H1 (cell line): ENCODE results near the gene ADRA2C. TPM values are rescaled to one million over a fixed set of nuclear protein-coding genes. Genes with fewer than 3 reads are reported as not detected.

ENCODE experiments used
- ASH2L ChIP-seq: fragments of 200-600, 300-600 bp; sonication (generic); IDR thresholded peaks from one replicate; pipeline ENCODE4 v1.7.1; 2017; ENCODE audit warnings: low read length
- CBX5 ChIP-seq: fragments of 300-800, 300-1000 bp; sonication (generic); IDR thresholded peaks from 2 replicates; pipeline ENCODE4 v1.7.1; 2016; ENCODE audit warnings: antibody characterized with exemption, low read length, low read depth
- CTBP2 ChIP-seq: IDR thresholded peaks from 2 replicates; pipeline ENCODE4 v1.7.0; 2011; ENCODE audit warnings: borderline replicate concordance, mild to moderate bottlenecking, moderate library complexity, mixed read lengths, low read length; ENCODE audit not compliant: insufficient read depth, insufficient read length
- FOSL1 ChIP-seq: IDR thresholded peaks from 2 replicates; pipeline ENCODE4 v1.6.1; 2011; ENCODE audit warnings: mild to moderate bottlenecking, low read depth, low read length, moderate library complexity; ENCODE audit not compliant: insufficient read depth
- HDAC2 ChIP-seq, 2 experiments: fragments of 300-600 bp in 1 of 2; sonication (generic) in 1 of 2; IDR thresholded peaks; 2 replicates each; pipeline ENCODE4 v1.6.1; 2011 to 2012; ENCODE audit warnings: low read depth in 2 of 2, low read length in 2 of 2, mild to moderate bottlenecking in 2 of 2, moderate library complexity in 2 of 2, borderline replicate concordance in 1 of 2, inconsistent platforms in 1 of 2
- KDM5A ChIP-seq: fragments of 200-600 bp; IDR thresholded peaks from 2 replicates; pipeline ENCODE4 v1.7.1; 2012; ENCODE audit warnings: mild to moderate bottlenecking, low read length, inconsistent platforms, mixed read lengths
- NANOG ChIP-seq: IDR thresholded peaks from 2 replicates; pipeline ENCODE4 v1.6.1; 2011; ENCODE audit warnings: low read length, low read depth, mild to moderate bottlenecking, inconsistent platforms; ENCODE audit not compliant: insufficient read depth, poor library complexity, severe bottlenecking
- RFX5 ChIP-seq: IDR thresholded peaks from 2 replicates; pipeline ENCODE4 v1.6.1; 2011; ENCODE audit warnings: low read depth, low read length, improper control_type of control experiment, borderline replicate concordance
- RNF2 ChIP-seq: fragments of 200-900, 300-1000 bp; sonication (generic); IDR thresholded peaks from 2 replicates; pipeline ENCODE4 v1.7.1; 2016; ENCODE audit warnings: borderline replicate concordance, low read depth, mild to moderate bottlenecking, antibody characterized with exemption, low read length; ENCODE audit not compliant: poor library complexity, severe bottlenecking; ENCODE audit errors: missing control alignments
- YY1 ChIP-seq: IDR thresholded peaks from 2 replicates; pipeline ENCODE4 v1.6.1; 2011; ENCODE audit warnings: low read depth, mild to moderate bottlenecking, low read length
- polyA plus RNA-seq, 7 experiments: library from polyadenylated mRNA; depleted of rRNA in 3 of 7; stranded (reverse) in 5 of 7; unstranded in 2 of 7; fragments of >200 nt in 5 of 7; fragments of 200-250 nt in 2 of 7; gene quantifications; 1 replicate in 5 of 7; 2 replicates in 1 of 7; 4 replicates in 1 of 7; pipeline versions ENCODE4 v1.2.1 to v1.2.3, GENCODE V29; 2011 to 2013; ENCODE audit warnings: missing spikeins in 2 of 7, mixed read lengths in 2 of 7
- total RNA-seq: library from RNA; stranded (reverse); fragmentation: NEBNext Ultra II Directional; extraction: Animal tissue kit (Norgen Biotek cat#: 25700); gene quantifications from 2 replicates; pipeline ENCODE4 v1.2.1, GENCODE V29; 2021
- TF ChIP-seq, protein P1 (sequence below): fragments of 300-600 bp; sonication (generic); IDR thresholded peaks from 2 replicates; pipeline ENCODE4 v1.7.1; 2012; ENCODE audit warnings: low read length, moderate library complexity, mild to moderate bottlenecking, inconsistent platforms; ENCODE audit not compliant: insufficient replicate concordance

The ADRA2C gene
- total and polyA plus RNA-seq, 2 of the 8 experiments (the other 6 are each of a cell fraction or from before 2014, with no cell fraction given): 14.6 to 14.8 TPM

GRCh38 chr4:3747581-3747904 lies 18.6 kb upstream of the ADRA2C start (continued):
- TF ChIP-seq RNF2 (no peak), CTBP2 (no peak), YY1 (0 out of 2 replicates have a peak, but pooled peaks have one; percentile 13), CBX5 (no peak), ASH2L (no peak), RFX5 (no peak), KDM5A (no peak), HDAC2 (IDR thresholded peaks at IDR 0.05; ENCODE audit: borderline replicate concordance in 1 of 2, low read depth in 2 of 2, low read length in 2 of 2) (no peak), NANOG (no peak), FOSL1 (no peak)
- TF ChIP-seq, protein P1, sequence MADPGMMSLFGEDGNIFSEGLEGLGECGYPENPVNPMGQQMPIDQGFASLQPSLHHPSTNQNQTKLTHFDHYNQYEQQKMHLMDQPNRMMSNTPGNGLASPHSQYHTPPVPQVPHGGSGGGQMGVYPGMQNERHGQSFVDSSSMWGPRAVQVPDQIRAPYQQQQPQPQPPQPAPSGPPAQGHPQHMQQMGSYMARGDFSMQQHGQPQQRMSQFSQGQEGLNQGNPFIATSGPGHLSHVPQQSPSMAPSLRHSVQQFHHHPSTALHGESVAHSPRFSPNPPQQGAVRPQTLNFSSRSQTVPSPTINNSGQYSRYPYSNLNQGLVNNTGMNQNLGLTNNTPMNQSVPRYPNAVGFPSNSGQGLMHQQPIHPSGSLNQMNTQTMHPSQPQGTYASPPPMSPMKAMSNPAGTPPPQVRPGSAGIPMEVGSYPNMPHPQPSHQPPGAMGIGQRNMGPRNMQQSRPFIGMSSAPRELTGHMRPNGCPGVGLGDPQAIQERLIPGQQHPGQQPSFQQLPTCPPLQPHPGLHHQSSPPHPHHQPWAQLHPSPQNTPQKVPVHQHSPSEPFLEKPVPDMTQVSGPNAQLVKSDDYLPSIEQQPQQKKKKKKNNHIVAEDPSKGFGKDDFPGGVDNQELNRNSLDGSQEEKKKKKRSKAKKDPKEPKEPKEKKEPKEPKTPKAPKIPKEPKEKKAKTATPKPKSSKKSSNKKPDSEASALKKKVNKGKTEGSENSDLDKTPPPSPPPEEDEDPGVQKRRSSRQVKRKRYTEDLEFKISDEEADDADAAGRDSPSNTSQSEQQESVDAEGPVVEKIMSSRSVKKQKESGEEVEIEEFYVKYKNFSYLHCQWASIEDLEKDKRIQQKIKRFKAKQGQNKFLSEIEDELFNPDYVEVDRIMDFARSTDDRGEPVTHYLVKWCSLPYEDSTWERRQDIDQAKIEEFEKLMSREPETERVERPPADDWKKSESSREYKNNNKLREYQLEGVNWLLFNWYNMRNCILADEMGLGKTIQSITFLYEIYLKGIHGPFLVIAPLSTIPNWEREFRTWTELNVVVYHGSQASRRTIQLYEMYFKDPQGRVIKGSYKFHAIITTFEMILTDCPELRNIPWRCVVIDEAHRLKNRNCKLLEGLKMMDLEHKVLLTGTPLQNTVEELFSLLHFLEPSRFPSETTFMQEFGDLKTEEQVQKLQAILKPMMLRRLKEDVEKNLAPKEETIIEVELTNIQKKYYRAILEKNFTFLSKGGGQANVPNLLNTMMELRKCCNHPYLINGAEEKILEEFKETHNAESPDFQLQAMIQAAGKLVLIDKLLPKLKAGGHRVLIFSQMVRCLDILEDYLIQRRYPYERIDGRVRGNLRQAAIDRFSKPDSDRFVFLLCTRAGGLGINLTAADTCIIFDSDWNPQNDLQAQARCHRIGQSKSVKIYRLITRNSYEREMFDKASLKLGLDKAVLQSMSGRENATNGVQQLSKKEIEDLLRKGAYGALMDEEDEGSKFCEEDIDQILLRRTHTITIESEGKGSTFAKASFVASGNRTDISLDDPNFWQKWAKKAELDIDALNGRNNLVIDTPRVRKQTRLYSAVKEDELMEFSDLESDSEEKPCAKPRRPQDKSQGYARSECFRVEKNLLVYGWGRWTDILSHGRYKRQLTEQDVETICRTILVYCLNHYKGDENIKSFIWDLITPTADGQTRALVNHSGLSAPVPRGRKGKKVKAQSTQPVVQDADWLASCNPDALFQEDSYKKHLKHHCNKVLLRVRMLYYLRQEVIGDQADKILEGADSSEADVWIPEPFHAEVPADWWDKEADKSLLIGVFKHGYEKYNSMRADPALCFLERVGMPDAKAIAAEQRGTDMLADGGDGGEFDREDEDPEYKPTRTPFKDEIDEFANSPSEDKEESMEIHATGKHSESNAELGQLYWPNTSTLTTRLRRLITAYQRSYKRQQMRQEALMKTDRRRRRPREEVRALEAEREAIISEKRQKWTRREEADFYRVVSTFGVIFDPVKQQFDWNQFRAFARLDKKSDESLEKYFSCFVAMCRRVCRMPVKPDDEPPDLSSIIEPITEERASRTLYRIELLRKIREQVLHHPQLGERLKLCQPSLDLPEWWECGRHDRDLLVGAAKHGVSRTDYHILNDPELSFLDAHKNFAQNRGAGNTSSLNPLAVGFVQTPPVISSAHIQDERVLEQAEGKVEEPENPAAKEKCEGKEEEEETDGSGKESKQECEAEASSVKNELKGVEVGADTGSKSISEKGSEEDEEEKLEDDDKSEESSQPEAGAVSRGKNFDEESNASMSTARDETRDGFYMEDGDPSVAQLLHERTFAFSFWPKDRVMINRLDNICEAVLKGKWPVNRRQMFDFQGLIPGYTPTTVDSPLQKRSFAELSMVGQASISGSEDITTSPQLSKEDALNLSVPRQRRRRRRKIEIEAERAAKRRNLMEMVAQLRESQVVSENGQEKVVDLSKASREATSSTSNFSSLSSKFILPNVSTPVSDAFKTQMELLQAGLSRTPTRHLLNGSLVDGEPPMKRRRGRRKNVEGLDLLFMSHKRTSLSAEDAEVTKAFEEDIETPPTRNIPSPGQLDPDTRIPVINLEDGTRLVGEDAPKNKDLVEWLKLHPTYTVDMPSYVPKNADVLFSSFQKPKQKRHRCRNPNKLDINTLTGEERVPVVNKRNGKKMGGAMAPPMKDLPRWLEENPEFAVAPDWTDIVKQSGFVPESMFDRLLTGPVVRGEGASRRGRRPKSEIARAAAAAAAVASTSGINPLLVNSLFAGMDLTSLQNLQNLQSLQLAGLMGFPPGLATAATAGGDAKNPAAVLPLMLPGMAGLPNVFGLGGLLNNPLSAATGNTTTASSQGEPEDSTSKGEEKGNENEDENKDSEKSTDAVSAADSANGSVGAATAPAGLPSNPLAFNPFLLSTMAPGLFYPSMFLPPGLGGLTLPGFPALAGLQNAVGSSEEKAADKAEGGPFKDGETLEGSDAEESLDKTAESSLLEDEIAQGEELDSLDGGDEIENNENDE: no peak
